Testis (tissue), 2 donors: ENCODE measurements around the gene JAK3.

Experiments used
- CTCF ChIP-seq, 3 experiments: fragments of 450-650 bp in 2 of 3; fragments of 200-600 bp in 1 of 3; sonication (generic) in 1 of 3; IDR thresholded peaks; one replicate each; pipeline ENCODE4 v1.5.1; 2016 to 2019; ENCODE audit warnings: antibody characterized with exemption in 3 of 3, mild to moderate bottlenecking in 2 of 3, moderate library complexity in 1 of 3
- POLR2A ChIP-seq: fragments of 450-650 bp; IDR thresholded peaks from one replicate; pipeline ENCODE4 v1.6.1; 2017; ENCODE audit warnings: antibody characterized with exemption, mild to moderate bottlenecking, moderate library complexity

GRCh38 chr19:17871032-17871877 is 23.5 kb upstream of the JAK3 start:
- TF ChIP-seq CTCF (IDR thresholded peaks at IDR 0.05) (no peak), POLR2A (no peak)
